WERI-Rb-1 (cell line): Measurements from ENCODE around the gene CALHM3.

Experiments used
- DNase-seq: peaks from one replicate; pipeline ENCODE4 v3.0.0-alpha.2; 2020
- H3K27ac ChIP-seq: fragments of 250-450 bp; sonication (Bioruptor Pico); 2 replicates; pipeline ENCODE4 v1.5.1; 2020; ENCODE audit warnings: mild to moderate bottlenecking, moderate library complexity
- H3K27me3 ChIP-seq: fragments of 250-450 bp; sonication (Bioruptor Pico); 2 replicates; pipeline ENCODE4 v1.5.1; 2021; ENCODE audit warnings: mild to moderate bottlenecking, low read depth, moderate library complexity; ENCODE audit not compliant: insufficient read depth, severe bottlenecking
- H3K36me3 ChIP-seq: fragments of 250-450 bp; sonication (Bioruptor Pico); 2 replicates; pipeline ENCODE4 v1.5.1; 2020; ENCODE audit warnings: mild to moderate bottlenecking, moderate library complexity
- H3K4me3 ChIP-seq: 2 replicates; pipeline ENCODE4 v1.5.1; 2011; ENCODE audit warnings: low read depth, mild to moderate bottlenecking, control low read depth, low read length
- H3K9me3 ChIP-seq: fragments of 250-450 bp; sonication (Bioruptor Pico); 2 replicates; pipeline ENCODE4 v1.5.1; 2021; ENCODE audit warnings: mild to moderate bottlenecking, moderate library complexity; ENCODE audit not compliant: severe bottlenecking
- CTCF ChIP-seq: IDR thresholded peaks from 2 replicates; pipeline ENCODE4 v1.5.1; 2011; ENCODE audit warnings: low read depth, mild to moderate bottlenecking, control low read depth, inconsistent platforms, low read length

CALHM3 gene

DNA sequence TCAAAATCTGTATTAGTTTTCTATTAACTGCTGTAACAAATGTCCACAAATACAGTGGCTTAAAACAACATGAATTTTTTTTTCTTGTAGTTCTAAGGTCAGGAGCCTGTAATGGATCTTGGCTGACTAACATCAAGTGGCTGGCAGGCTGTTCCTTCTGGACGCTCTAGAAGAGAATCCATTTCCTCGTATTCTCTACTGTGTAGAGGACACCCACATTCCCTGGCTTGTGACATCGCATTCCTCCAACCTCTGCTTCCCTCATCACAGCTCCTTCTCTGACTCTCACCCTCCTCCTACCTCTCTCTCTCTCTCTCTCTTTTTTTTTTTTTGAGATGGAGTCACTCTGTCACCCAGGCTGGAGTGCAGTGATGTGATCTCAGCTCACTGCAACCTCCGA, 15.5 kb downstream of the CALHM3 start:
- Histone ChIP-seq H3K9me3 (no peaks in the 10 kb centered on the region), H3K27ac (no peak overlapping the region), H3K4me3 (no peak overlapping the region), H3K36me3 (no peaks in the 10 kb centered on the region), H3K27me3 (no peaks in the 10 kb centered on the region)
- DNase-seq = no peak
- TF ChIP-seq CTCF = no peak

- Histone ChIP-seq H3K9me3 (no peaks in the 10 kb centered on the region), H3K27ac (no peak overlapping the region), H3K4me3 (no peak overlapping the region), H3K36me3 (no peaks in the 10 kb centered on the region), H3K27me3 (no peaks in the 10 kb centered on the region)
- no peak for DNase-seq
- no peak for TF ChIP-seq CTCF
Observed at GRCh38 chr10:103459615-103460014, 19.4 kb downstream of the CALHM3 start.

GRCh38 chr10:103458720-103459119, 20.3 kb downstream of the CALHM3 start, which contains the start of gene CALHM1:
CALHM1 (minus strand) TSS chr10:103458900; CDS start chr10:103458751, 149 bp downstream.
- DNase-seq = peak; percentile 85
- Histone ChIP-seq H3K27me3 (no peaks in the 10 kb centered on the region), H3K9me3 (no peaks in the 10 kb centered on the region), H3K4me3 (no peak within 1 kb of the TSS), H3K36me3 (no peaks in the 10 kb centered on the region), H3K27ac (no peak within 1 kb of the TSS)
- TF ChIP-seq CTCF = no peak

DNA sequence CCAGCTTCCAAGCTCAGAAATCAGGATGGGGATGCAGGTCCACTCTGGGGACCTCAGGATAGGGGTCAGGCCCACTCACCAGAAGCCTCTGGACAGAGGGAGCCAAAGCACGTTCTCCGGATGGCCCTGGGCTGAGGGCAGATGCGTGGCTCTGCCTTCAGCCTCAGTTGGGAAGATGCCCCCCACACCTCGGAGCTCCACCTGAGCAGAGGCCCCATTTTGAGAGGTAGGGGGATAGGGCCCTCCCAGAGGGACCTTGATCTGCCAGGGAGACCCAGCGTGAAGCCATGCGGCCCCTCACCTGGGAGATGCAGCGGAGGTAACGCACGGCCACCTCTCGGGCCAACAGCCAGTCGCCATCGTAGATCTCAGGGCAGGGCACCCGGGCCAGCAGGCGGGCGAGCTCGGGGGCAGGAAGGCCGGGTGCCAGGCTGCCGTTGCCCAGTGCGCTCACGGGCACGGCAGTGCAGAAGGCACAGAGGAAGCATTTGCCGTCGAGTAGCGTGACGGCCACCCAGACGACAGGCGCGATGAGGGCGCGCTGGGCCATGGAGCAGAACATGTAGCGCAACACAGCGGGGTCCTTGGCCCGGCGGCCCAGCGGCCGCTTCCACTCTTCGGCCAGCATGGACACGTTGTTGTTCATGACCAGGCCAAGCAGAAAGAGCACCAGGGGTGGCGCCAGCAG, 21.0 kb downstream of the CALHM3 start:
- DNase-seq = no peak
- no peaks in the 10 kb centered on the region for H3K9me3 ChIP-seq
- H3K4me3 ChIP-seq = no peak overlapping the region
- no peaks in the 10 kb centered on the region for H3K27me3 ChIP-seq
- TF ChIP-seq CTCF = no peak
- H3K27ac ChIP-seq = no peak overlapping the region
- H3K36me3 ChIP-seq = no peaks in the 10 kb centered on the region

DNA sequence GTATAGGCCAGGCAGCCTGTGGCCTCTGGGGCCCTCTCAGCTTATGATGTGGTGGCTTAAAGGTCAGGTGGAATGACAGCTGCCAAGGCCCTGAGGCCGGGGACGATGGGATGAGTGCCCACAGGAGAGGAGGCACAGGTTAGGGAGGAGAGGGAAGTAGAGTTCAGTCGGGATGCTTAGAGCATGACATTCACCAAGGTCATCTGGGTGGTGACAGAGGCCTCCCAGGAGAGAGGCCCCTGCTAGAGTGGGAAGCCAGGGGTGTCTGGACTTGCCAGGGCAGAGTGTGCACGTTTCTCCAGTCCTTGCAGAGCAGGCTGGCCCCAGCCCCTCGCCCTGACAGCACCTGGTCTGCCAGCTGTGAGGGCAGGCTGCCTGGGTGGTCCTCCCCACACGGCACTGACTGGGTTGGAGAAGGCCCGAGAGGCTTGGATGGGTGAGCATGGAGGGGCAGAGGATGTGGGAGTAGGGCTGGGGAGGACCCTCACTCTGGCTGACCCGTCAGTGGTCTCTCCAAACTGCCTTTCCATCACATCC, 21.8 kb downstream of the CALHM3 start:
- no peak for DNase-seq
- Histone ChIP-seq H3K4me3 (no peak overlapping the region), H3K36me3 (no peaks in the 10 kb centered on the region), H3K27ac (no peak overlapping the region), H3K27me3 (no peaks in the 10 kb centered on the region), H3K9me3 (no peaks in the 10 kb centered on the region)
- TF ChIP-seq CTCF = no peak
